Adrenal gland (tissue), 12 donors: ENCODE results near the gene MOV10. TPM values are rescaled to one million over a fixed set of nuclear protein-coding genes. Genes with fewer than 3 reads are reported as not detected.

Experiments used
- DNase-seq, 7 donors: peaks; one replicate each; pipeline ENCODE4 v3.0.0-alpha.2; 2019 to 2020
- H3K27ac ChIP-seq, 5 donors: fragments of 200-600 bp; sonication (generic) in 4 of 5; 1 replicate in 3 of 5; 2 replicates in 2 of 5; pipeline versions ENCODE4 v1.5.1 to v1.8.0; 2016 to 2020; ENCODE audit warnings: mild to moderate bottlenecking in 1 of 5
- H3K27me3 ChIP-seq: fragments of 200-600 bp; 2 replicates; pipeline ENCODE4 v1.8.0; 2021
- H3K36me3 ChIP-seq, 2 donors: fragments of 200-600 bp; replicated peaks in 1 of 2; 1 replicate in 1 of 2; 2 replicates in 1 of 2; pipeline versions ENCODE4 v1.5.1 to v1.8.0; 2018 to 2022
- H3K4me1 ChIP-seq, 2 donors: fragments of 200-600 bp; replicated peaks in 1 of 2; 1 replicate in 1 of 2; 2 replicates in 1 of 2; pipeline versions ENCODE4 v1.5.1 to v1.8.0; 2018 to 2021
- H3K4me3 ChIP-seq, 4 donors: fragments of 200-600 bp; sonication (generic) in 3 of 4; one replicate each; pipeline ENCODE4 v1.5.1; 2016 to 2018
- H3K9me3 ChIP-seq, 3 donors: fragments of 200-600 bp; sonication (generic) in 1 of 3; replicated peaks in 1 of 3; 1 replicate in 2 of 3; 2 replicates in 1 of 3; pipeline versions ENCODE4 v1.5.1 to v1.8.0; 2016 to 2021
- CTCF ChIP-seq, 6 experiments: fragments of 450-650 bp in 4 of 6; fragments of 200-600 bp in 2 of 6; sonication (generic) in 1 of 6; IDR thresholded peaks; 1 replicate in 5 of 6; 2 replicates in 1 of 6; pipeline versions ENCODE4 v1.5.1 to v1.8.0; 2016 to 2021; ENCODE audit warnings: antibody characterized with exemption in 6 of 6, mild to moderate bottlenecking in 2 of 6, moderate library complexity in 1 of 6
- POLR2A ChIP-seq, 2 donors: fragments of 450-650 bp; IDR thresholded peaks; one replicate each; pipeline ENCODE4 v1.6.1; 2017; ENCODE audit warnings: antibody characterized with exemption in 2 of 2, mild to moderate bottlenecking in 2 of 2, moderate library complexity in 1 of 2
- WGBS, 4 donors: extraction: QIAGEN DNeasy Blood & Tissue Kit in 2 of 4; methylation state at CpG; one replicate each; pipeline versions ENCODE4 v1.1.5 to v1.1.7; 2013 to 2017; 5-methylcytosine and 5-hydroxymethylcytosine counted together
- intact Hi-C, 2 donors: fragments of 100-400 bp; cut with DNase I; formaldehyde crosslinking; loops; one replicate each; pipeline versions ENCODE4 v1.14.1 to v1.15.0; 2022 to 2023
- polyA plus RNA-seq, 3 donors: library from polyadenylated mRNA; stranded (reverse); fragments of 200-250 nt in 2 of 3; fragments of 350-450 nt in 1 of 3; fragmentation: Illumina TruSeq in 1 of 3; extraction: RNeasy Lipid Tissue Mini Kit (QIAGEN cat#74804) in 1 of 3; gene quantifications; one replicate each; pipeline ENCODE4 v1.2.3, GENCODE V29; 2013 to 2014
- total RNA-seq, 9 donors: library from RNA; depleted of rRNA in 4 of 9; stranded (reverse); fragments of >200 nt in 4 of 9; fragments of 120-200 nt in 1 of 9; fragmentation: NEBNext Ultra II Directional in 1 of 9; extraction: Animal tissue kit (Norgen Biotek cat#: 25700) in 1 of 9; gene quantifications; one replicate each; pipeline versions ENCODE4 v1.1.0 to v1.2.4, GENCODE V29; 2013 to 2023
- donor health status: healthy with polysubstance abuse.
- donor health status: Bipolar disorder and iron deficiency.
- donor health status: DM: yes; HTN: yes; CAD: no.
- donor health status: DM: no; HTN: no; CAD: no.
- donor health status: DM: no; HTN: no; CAD: no.
- donor health status: DM: yes; HTN: yes; CAD: no.

MOV10 gene
- total and polyA plus RNA-seq, 12 donors: 39.1 to 372 (median 70.5) TPM

GRCh38 chr1:112700290-112701226 is 26.1 kb downstream of the MOV10 start:
- Histone ChIP-seq H3K36me3 (peaks cover 0 to 68% of the 10 kb centered on the region in 2 donors), H3K4me3 (no peak overlapping the region), H3K9me3 (no peaks in the 10 kb centered on the region), H3K27ac (peak overlapping the region; percentile 65 to 95 (median 92)), H3K27me3 (no peaks in the 10 kb centered on the region), H3K4me1 (peaks cover 42 to 70% of the 10 kb centered on the region in 2 donors)
- 12 to 19% (median 15%) methylated on average over 5 to 7 of the region's 7 CpGs for WGBS, 4 donors
- TF ChIP-seq POLR2A (IDR thresholded peaks at IDR 0.05): peak; percentile 23 to 53
- TF ChIP-seq CTCF (IDR thresholded peaks at IDR 0.05): peak in 5 of 6 experiments; percentile 19 to 36 (median 21)
- intact Hi-C loops: no loop called here
- peak; percentile 96 to 98 (median 97) for DNase-seq

GRCh38 chr1:112701227-112702066 is 27.0 kb downstream of the MOV10 start:
- H3K27me3 ChIP-seq: no peaks in the 10 kb centered on the region
- TF ChIP-seq POLR2A (IDR thresholded peaks at IDR 0.05): no peak
- H3K4me1 ChIP-seq: peaks cover 48 to 76% of the 10 kb centered on the region in 2 donors
- 63 to 76% (median 66%) methylated on average over 12 to 17 of the region's 17 CpGs for WGBS, 4 donors
- intact Hi-C loops: no loop called here
- H3K36me3 ChIP-seq: peaks cover 0 to 59% of the 10 kb centered on the region in 2 donors
- H3K27ac ChIP-seq: peak overlapping the region; percentile 65 to 95 (median 92)
- H3K4me3 ChIP-seq: no peak overlapping the region
- no peaks in the 10 kb centered on the region for H3K9me3 ChIP-seq
- peak in 1 of 7 donors; percentile 58 for DNase-seq

- TF ChIP-seq CTCF (IDR thresholded peaks at IDR 0.05) (no peak), POLR2A (IDR thresholded peaks at IDR 0.05) (no peak)
- H3K4me3 ChIP-seq: no peak overlapping the region
- no peaks in the 10 kb centered on the region for H3K27me3 ChIP-seq
- H3K27ac ChIP-seq: peak overlapping the region in 4 of 5 donors; percentile 15 to 95 (median 90)
- no peaks in the 10 kb centered on the region for H3K9me3 ChIP-seq
- peaks cover 0 to 53% of the 10 kb centered on the region in 2 donors for H3K36me3 ChIP-seq
- WGBS, 4 donors: 55 to 71% (median 63%) methylated on average over 3 of the region's 3 CpGs
- intact Hi-C loops: no loop called here
- DNase-seq: no peak
- H3K4me1 ChIP-seq: peaks cover 48 to 76% of the 10 kb centered on the region in 2 donors
These were observed 27.6 kb downstream of the MOV10 start for GRCh38 chr1:112702067-112702395.

GRCh38 chr1:112702420-112703261 is 28.2 kb downstream of the MOV10 start:
- peak in 1 of 7 donors; percentile 8 for DNase-seq
- TF ChIP-seq POLR2A (IDR thresholded peaks at IDR 0.05) (no peak), CTCF (IDR thresholded peaks at IDR 0.05) (no peak)
- 67 to 71% (median 69%) methylated on average over 11 to 12 of the region's 12 CpGs for WGBS, 4 donors
- no peaks in the 10 kb centered on the region for H3K27me3 ChIP-seq
- H3K9me3 ChIP-seq: no peaks in the 10 kb centered on the region
- peaks cover 48 to 76% of the 10 kb centered on the region in 2 donors for H3K4me1 ChIP-seq
- H3K36me3 ChIP-seq: peaks cover 0 to 47% of the 10 kb centered on the region in 2 donors
- intact Hi-C loops: no loop called here
- H3K27ac ChIP-seq: peak overlapping the region in 3 of 5 donors; percentile 16 to 95 (median 88)
- no peak overlapping the region for H3K4me3 ChIP-seq
